HCT116 (cell line): ENCODE data around the gene COPS9. TPM values are rescaled to one million over a fixed set of nuclear protein-coding genes. Genes with fewer than 3 reads are reported as not detected.

ENCODE experiments used
- ATAC-seq: fragments of 200-7000 bp; cut with Tn5 transposase; 2 replicates; pipeline ENCODE4 v1.9.1; 2020; ENCODE audit warnings: mild to moderate bottlenecking, moderate library complexity
- BruUV-seq: library from RNA; stranded (reverse); fragments of 400-500 nt; replicated peaks from 2 replicates; lab custom pipeline; 2021; lab: Mats Ljungman, UMichigan
- CTCF ChIA-PET: fragments of 300-600 bp; sonication (Branson Sonifier 250); formaldehyde crosslinking; loops from one replicate; lab custom pipeline; 2021; ENCODE audit warnings: antibody characterized with exemption; lab: Charles Lee
- POLR2A ChIA-PET: fragments of 300-600, 350-600 bp; sonication (Branson Sonifier 250); formaldehyde crosslinking; loops from one replicate; lab custom pipeline; 2021; ENCODE audit warnings: antibody characterized with exemption; lab: Charles Lee
- RAD21 ChIA-PET, 2 experiments: fragments of 300-600 bp; sonication (Branson Sonifier 250); formaldehyde crosslinking; loops; one replicate each; lab custom pipeline; 2023; ENCODE audit warnings: low total read pairs in 2 of 2; ENCODE audit not compliant: uncharacterized antibody in 2 of 2, unreplicated experiment in 2 of 2, low non-redundant PET in 1 of 2; lab: Charles Lee
- DNase-seq: peaks from one replicate; pipeline ENCODE4 v3.0.0-alpha.2; 2010; ENCODE audit warnings: low read depth, low spot score
- H2AFZ ChIP-seq: fragments of 200-600 bp; shearing (Covaris generic), sonication (generic); 2 replicates; pipeline ENCODE4 v1.6.1; 2017; ENCODE audit warnings: low read depth, mixed run types, mixed read lengths, antibody characterized with exemption, low read length; ENCODE audit not compliant: poor library complexity, severe bottlenecking
- H3K27ac ChIP-seq: 2 replicates; pipeline ENCODE4 v1.5.1; 2012; ENCODE audit warnings: low read depth, low read length
- H3K27me3 ChIP-seq: fragments of 200-600 bp; sonication (generic); 2 replicates; pipeline ENCODE4 v1.6.1; 2016; ENCODE audit warnings: mixed run types, low read length, mixed read lengths; ENCODE audit not compliant: insufficient read depth
- H3K36me3 ChIP-seq, 2 experiments: fragments of 200-500 bp in 1 of 2; fragments of 200-600 bp in 1 of 2; sonication (Bioruptor generic) in 1 of 2; sonication (generic) in 1 of 2; 2 replicates each; pipeline versions ENCODE4 v1.5.1 to v1.6.1; 2014 to 2016; ENCODE audit warnings: low read length in 2 of 2, inconsistent platforms in 1 of 2, mixed read lengths in 1 of 2, mixed run types in 1 of 2; ENCODE audit not compliant: insufficient read depth in 2 of 2, control insufficient read depth in 1 of 2
- H3K4me1 ChIP-seq, 2 experiments: fragments of 200-600 bp in 1 of 2; sonication (generic) in 1 of 2; 2 replicates each; pipeline versions ENCODE4 v1.5.1 to v1.6.1; 2012 to 2017; ENCODE audit warnings: low read length in 2 of 2, inconsistent platforms in 1 of 2, mild to moderate bottlenecking in 1 of 2, mixed read lengths in 1 of 2, mixed run types in 1 of 2, moderate library complexity in 1 of 2; ENCODE audit not compliant: insufficient read depth in 2 of 2, control insufficient read depth in 1 of 2
- H3K4me2 ChIP-seq: fragments of 200-600 bp; sonication (generic); 2 replicates; pipeline ENCODE4 v1.6.1; 2017; ENCODE audit warnings: mixed run types, low read length, mixed read lengths
- H3K4me3 ChIP-seq, 2 experiments: fragments of 200-600 bp in 1 of 2; sonication (generic) in 1 of 2; replicated peaks in 1 of 2; 2 replicates each; pipeline ENCODE4 v1.5.1; 2011 to 2016; ENCODE audit warnings: low read length in 2 of 2, control low read depth in 1 of 2, low read depth in 1 of 2, mild to moderate bottlenecking in 1 of 2, mixed read lengths in 1 of 2, mixed run types in 1 of 2
- H3K79me2 ChIP-seq: fragments of 200-600 bp; sonication (generic); 2 replicates; pipeline ENCODE4 v1.6.1; 2017; ENCODE audit warnings: mild to moderate bottlenecking, mixed run types, low read length, moderate library complexity, mixed read lengths; ENCODE audit not compliant: insufficient read depth
- H3K9ac ChIP-seq: fragments of 200-600 bp; sonication (generic); 2 replicates; pipeline ENCODE4 v1.6.1; 2016; ENCODE audit warnings: low read length, mixed read lengths
- H3K9me2 ChIP-seq: fragments of 200-600 bp; sonication (generic), shearing (Covaris generic); 2 replicates; pipeline ENCODE4 v1.6.1; 2017; ENCODE audit warnings: mixed run types, mild to moderate bottlenecking, moderate library complexity; ENCODE audit not compliant: insufficient read depth
- H3K9me3 ChIP-seq, 2 experiments: fragments of 200-500 bp in 1 of 2; fragments of 200-600 bp in 1 of 2; sonication (Bioruptor generic) in 1 of 2; sonication (generic) in 1 of 2; 2 replicates each; pipeline ENCODE4 v1.6.1; 2014 to 2017; ENCODE audit warnings: low read length in 2 of 2, mixed read lengths in 2 of 2, inconsistent platforms in 1 of 2, low read depth in 1 of 2, mild to moderate bottlenecking in 1 of 2, mixed run types in 1 of 2, moderate library complexity in 1 of 2; ENCODE audit not compliant: control insufficient read depth in 1 of 2, insufficient read depth in 1 of 2
- H4K20me1 ChIP-seq: fragments of 200-600 bp; sonication (generic), shearing (Covaris generic); 2 replicates; pipeline ENCODE4 v1.6.1; 2017; ENCODE audit warnings: mixed run types, mild to moderate bottlenecking, moderate library complexity; ENCODE audit not compliant: insufficient read depth
- CBX3 ChIP-seq: IDR thresholded peaks from 2 replicates; pipeline ENCODE4 v1.6.1; 2012; ENCODE audit warnings: low read depth
- CEBPB ChIP-seq: IDR thresholded peaks from 2 replicates; pipeline ENCODE4 v1.6.1; 2012; ENCODE audit warnings: low read depth
- EZH2 ChIP-seq: fragments of 200-600 bp; sonication (generic); IDR thresholded peaks from 2 replicates; pipeline ENCODE4 v1.6.1; 2017; ENCODE audit warnings: antibody characterized with exemption, mixed run types
- JUND ChIP-seq: IDR thresholded peaks from 2 replicates; pipeline ENCODE4 v1.6.1; 2012
- MAX ChIP-seq: IDR thresholded peaks from 2 replicates; pipeline ENCODE4 v1.6.1; 2012
- POLR2A ChIP-seq: IDR thresholded peaks from 2 replicates; pipeline ENCODE4 v1.7.0; 2011; ENCODE audit warnings: borderline replicate concordance; ENCODE audit not compliant: insufficient read depth, insufficient read length; ENCODE audit errors: extremely low read depth
- POLR2AphosphoS5 ChIP-seq: IDR thresholded peaks from 2 replicates; pipeline ENCODE4 v1.6.1; 2011; ENCODE audit warnings: mild to moderate bottlenecking, low read depth, low read length, moderate library complexity
- RAD21 ChIP-seq: IDR thresholded peaks from 2 replicates; pipeline ENCODE4 v1.6.1; 2012; ENCODE audit warnings: low read depth, mild to moderate bottlenecking
- SRF ChIP-seq: IDR thresholded peaks from 2 replicates; pipeline ENCODE4 v1.6.1; 2012; ENCODE audit warnings: low read depth
- TCF7L2 ChIP-seq: IDR thresholded peaks from 2 replicates; pipeline ENCODE4 v1.7.0; 2011; ENCODE audit warnings: borderline replicate concordance, inconsistent platforms; ENCODE audit not compliant: insufficient read depth, insufficient read length; ENCODE audit errors: extremely low read depth
- YY1 ChIP-seq: IDR thresholded peaks from 2 replicates; pipeline ENCODE4 v1.6.1; 2011; ENCODE audit warnings: low read length, low read depth, moderate library complexity, mild to moderate bottlenecking; ENCODE audit not compliant: insufficient replicate concordance; ENCODE audit errors: extremely low read depth
- ZFX ChIP-seq: fragments of 450-650 bp; IDR thresholded peaks from 2 replicates; pipeline ENCODE4 v1.6.1; 2017
- ZNF274 ChIP-seq: fragments of 200-500 bp; sonication (Bioruptor generic); IDR thresholded peaks from 2 replicates; pipeline ENCODE4 v1.6.1; 2014; ENCODE audit warnings: mild to moderate bottlenecking, low read depth, low read length, inconsistent platforms
- intact Hi-C: fragments of 100-400 bp; cut with micrococcal nuclease; formaldehyde crosslinking; loops from 2 replicates; pipeline ENCODE4 v1.10.0; 2022
- total RNA-seq: library from RNA; stranded (reverse); gene quantifications from one replicate; pipeline ENCODE4 v1.2.1, GENCODE V29; 2021; ENCODE audit not compliant: unreplicated experiment
- TF ChIP-seq, protein P1 (sequence below), 3 experiments: fragments of 200-600 bp in 1 of 3; sonication (generic) in 1 of 3; IDR thresholded peaks in 2 of 3; conservative IDR thresholded peaks in 1 of 3; 2 replicates each; pipeline ENCODE4 v1.5.1; 2012 to 2017; ENCODE audit warnings: low read depth in 2 of 3, low read length in 2 of 3, antibody characterized with exemption in 1 of 3, borderline replicate concordance in 1 of 3, control low read depth in 1 of 3, mild to moderate bottlenecking in 1 of 3, mixed read lengths in 1 of 3, mixed run types in 1 of 3, moderate library complexity in 1 of 3; ENCODE audit not compliant: insufficient read depth in 1 of 3
- TF ChIP-seq, protein P2 (sequence below): IDR thresholded peaks from 2 replicates; pipeline ENCODE4 v1.6.1; 2012

The COPS9 gene
- total RNA-seq, 1 experiment from 2014 or later = 111 TPM

- H3K4me3 ChIP-seq = no peak overlapping the region
- no peaks in the 10 kb centered on the region for H3K79me2 ChIP-seq
- TF ChIP-seq TCF7L2 = no peak
- no peak for TF ChIP-seq EZH2
- no peak for TF ChIP-seq CEBPB
- TF ChIP-seq RAD21 = no peak
- no peak overlapping the region for H3K4me2 ChIP-seq
- H3K4me1 ChIP-seq = no peaks in the 10 kb centered on the region
- no peak overlapping the region for H3K9ac ChIP-seq
- no peak overlapping the region for H2AFZ ChIP-seq
- ChIA-PET RAD21 (no interaction called here), CTCF (no interaction called here), POLR2A (no interaction called here)
- no peak for DNase-seq
- ATAC-seq = no peak
- H3K9me2 ChIP-seq = no peaks in the 10 kb centered on the region
- H3K27me3 ChIP-seq = peaks cover 38% of the 10 kb centered on the region
- BruUV-seq = no TSS peak
- no peaks in the 10 kb centered on the region for H3K9me3 ChIP-seq
- no peaks in the 10 kb centered on the region for H3K36me3 ChIP-seq
- intact Hi-C loops = no loop called here
- H3K27ac ChIP-seq = no peak overlapping the region
- H4K20me1 ChIP-seq = no peaks in the 10 kb centered on the region
These were observed 21.9 kb downstream of the COPS9 start for GRCh38 chr2:240114233-240114632.

- Histone ChIP-seq H3K27me3 (peaks cover 38% of the 10 kb centered on the region), H3K79me2 (no peaks in the 10 kb centered on the region), H3K4me2 (no peak overlapping the region), H3K27ac (no peak overlapping the region), H3K9me3 (no peaks in the 10 kb centered on the region), H2AFZ (no peak overlapping the region), H3K36me3 (no peaks in the 10 kb centered on the region), H4K20me1 (no peaks in the 10 kb centered on the region), H3K4me1 (no peaks in the 10 kb centered on the region), H3K9me2 (no peaks in the 10 kb centered on the region), H3K9ac (no peak overlapping the region), H3K4me3 (no peak overlapping the region)
- DNase-seq (no peak), ATAC-seq (no peak)
- POLR2A ChIA-PET = no interaction called here
- RAD21 ChIA-PET = no interaction called here
- intact Hi-C loops = no loop called here
- CTCF ChIA-PET = no interaction called here
- TF ChIP-seq SRF (no peak), JUND (no peak), CBX3 (no peak), EZH2 (no peak), MAX (no peak), RAD21 (no peak), ZNF274 (no peak), CEBPB (no peak), POLR2AphosphoS5 (no peak), ZFX (no peak), POLR2A (no peak), YY1 (no peak)
- TF ChIP-seq, protein P1, sequence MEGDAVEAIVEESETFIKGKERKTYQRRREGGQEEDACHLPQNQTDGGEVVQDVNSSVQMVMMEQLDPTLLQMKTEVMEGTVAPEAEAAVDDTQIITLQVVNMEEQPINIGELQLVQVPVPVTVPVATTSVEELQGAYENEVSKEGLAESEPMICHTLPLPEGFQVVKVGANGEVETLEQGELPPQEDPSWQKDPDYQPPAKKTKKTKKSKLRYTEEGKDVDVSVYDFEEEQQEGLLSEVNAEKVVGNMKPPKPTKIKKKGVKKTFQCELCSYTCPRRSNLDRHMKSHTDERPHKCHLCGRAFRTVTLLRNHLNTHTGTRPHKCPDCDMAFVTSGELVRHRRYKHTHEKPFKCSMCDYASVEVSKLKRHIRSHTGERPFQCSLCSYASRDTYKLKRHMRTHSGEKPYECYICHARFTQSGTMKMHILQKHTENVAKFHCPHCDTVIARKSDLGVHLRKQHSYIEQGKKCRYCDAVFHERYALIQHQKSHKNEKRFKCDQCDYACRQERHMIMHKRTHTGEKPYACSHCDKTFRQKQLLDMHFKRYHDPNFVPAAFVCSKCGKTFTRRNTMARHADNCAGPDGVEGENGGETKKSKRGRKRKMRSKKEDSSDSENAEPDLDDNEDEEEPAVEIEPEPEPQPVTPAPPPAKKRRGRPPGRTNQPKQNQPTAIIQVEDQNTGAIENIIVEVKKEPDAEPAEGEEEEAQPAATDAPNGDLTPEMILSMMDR (IDR thresholded peaks at IDR 0.05 in 2 of 3, conservative IDR thresholded peaks at IDR 0.05 in 1 of 3; ENCODE audit: borderline replicate concordance in 1 of 3, insufficient read depth in 1 of 3, low read depth in 2 of 3, low read length in 2 of 3) = no peak
- TF ChIP-seq, protein P2, sequence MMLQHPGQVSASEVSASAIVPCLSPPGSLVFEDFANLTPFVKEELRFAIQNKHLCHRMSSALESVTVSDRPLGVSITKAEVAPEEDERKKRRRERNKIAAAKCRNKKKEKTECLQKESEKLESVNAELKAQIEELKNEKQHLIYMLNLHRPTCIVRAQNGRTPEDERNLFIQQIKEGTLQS = no peak
- BruUV-seq = no TSS peak
These were observed 23.0 kb downstream of the COPS9 start for GRCh38 chr2:240112914-240113690.
